Heart left ventricle (tissue), 16 donors: ENCODE results near the gene ZNF768. TPM values are rescaled to one million over a fixed set of nuclear protein-coding genes. Genes with fewer than 3 reads are reported as not detected.

ENCODE experiments used
- ATAC-seq, 4 donors: fragments of 200-7000 bp; cut with Tn5 transposase; one replicate each; pipeline ENCODE4 v1.9.1; 2020 to 2022; ENCODE audit warnings: moderate library complexity in 4 of 4, mild to moderate bottlenecking in 3 of 4, moderate number of reproducible peaks in 1 of 4
- DNase-seq, 5 donors: peaks; one replicate each; pipeline ENCODE4 v3.0.0-alpha.2; 2020
- H3K27ac ChIP-seq, 12 donors: fragments of 200-600 bp; sonication (generic) in 4 of 12; one replicate each; pipeline versions ENCODE4 v1.5.0 to v1.8.0; 2016 to 2022; ENCODE audit warnings: mild to moderate bottlenecking in 2 of 12
- H3K27me3 ChIP-seq, 9 donors: fragments of 200-600 bp; sonication (generic) in 2 of 9; one replicate each; pipeline versions ENCODE4 v1.5.1 to v1.8.0; 2016 to 2022; ENCODE audit warnings: mild to moderate bottlenecking in 3 of 9
- H3K36me3 ChIP-seq, 9 donors: fragments of 200-600 bp; sonication (generic) in 2 of 9; one replicate each; pipeline versions ENCODE4 v1.5.0 to v1.8.0; 2018 to 2022; ENCODE audit warnings: mild to moderate bottlenecking in 2 of 9
- H3K4me1 ChIP-seq, 12 donors: fragments of 200-600 bp; sonication (generic) in 4 of 12; one replicate each; pipeline versions ENCODE4 v1.5.0 to v1.8.0; 2016 to 2022; ENCODE audit warnings: mild to moderate bottlenecking in 3 of 12
- H3K4me3 ChIP-seq, 12 donors: fragments of 200-600 bp; sonication (generic) in 4 of 12; one replicate each; pipeline versions ENCODE4 v1.5.0 to v1.8.0; 2017 to 2022; ENCODE audit warnings: mild to moderate bottlenecking in 9 of 12, moderate library complexity in 4 of 12
- H3K9me3 ChIP-seq, 12 donors: fragments of 200-600 bp; sonication (generic) in 4 of 12; one replicate each; pipeline versions ENCODE4 v1.5.0 to v1.8.0; 2016 to 2022; ENCODE audit warnings: mild to moderate bottlenecking in 1 of 12
- CTCF ChIP-seq, 12 donors: fragments of 200-600 bp; sonication (generic) in 4 of 12; IDR thresholded peaks; one replicate each; pipeline versions ENCODE4 v1.5.0 to v1.8.0; 2018 to 2022; ENCODE audit warnings: antibody characterized with exemption in 12 of 12, mild to moderate bottlenecking in 5 of 12
- POLR2A ChIP-seq, 2 donors: fragments of 450-650 bp; IDR thresholded peaks; one replicate each; pipeline ENCODE4 v1.6.1; 2017; ENCODE audit warnings: antibody characterized with exemption in 2 of 2, mild to moderate bottlenecking in 2 of 2, moderate library complexity in 2 of 2
- WGBS, 4 donors: extraction: QIAGEN DNeasy Blood & Tissue Kit in 2 of 4; methylation state at CpG; one replicate each; pipeline versions ENCODE4 v1.1.5 to v1.1.7; 2013 to 2018; 5-methylcytosine and 5-hydroxymethylcytosine counted together
- intact Hi-C, 10 donors: fragments of 100-400 bp; cut with DNase I; formaldehyde crosslinking; loops; one replicate each; pipeline versions ENCODE4 v1.11.1 to v1.14.2; 2022
- polyA plus RNA-seq, 2 donors: library from polyadenylated mRNA; stranded (reverse); fragments of 200-250 nt; gene quantifications; one replicate each; pipeline ENCODE4 v1.2.3, GENCODE V29; 2013
- total RNA-seq, 9 donors: library from RNA; depleted of rRNA in 2 of 9; stranded (reverse); fragments of >200 nt in 2 of 9; fragmentation: NEBNext Ultra II Directional in 3 of 9; extraction: Animal tissue kit (Norgen Biotek cat#: 25700) in 3 of 9; gene quantifications; one replicate each; pipeline versions ENCODE4 v1.1.0 to v1.2.4, GENCODE V29; 2016 to 2023
- donor health status: ischemic (EF 13 %, LVEDD 7.1; RV severe dilation, severe dysfunction).
- donor health status: healthy with polysubstance abuse.
- donor health status: DM: no; HTN: yes; CAD: no.
- donor health status: DM: no; HTN: no; CAD: no.
- donor health status: ischemic (EF 25% LVEDD 6.9; RV normal size, moderate dysfunction).
- donor health status: ischemic (EF 25% LVEDD 5.7; RV mildly dilated, moderate dysfunction).
- donor health status: healthy.
- donor health status: DM: yes; HTN: yes; CAD: no.
- donor health status: ischemic (EF 35%, LVEDD 5.7; RV mildly dilated, moderate dysfunction).
- donor health status: nonischemic (EF 11% LVEDD 7.7; RV severe dilation, severe dysfunction).
- donor health status: DM: yes; HTN: yes; CAD: no.
- donor health status: PGD.
- donor health status: ischemic (EF 29% LVEDD 5.4; RV normal size, mild dysfunction).
- donor health status: nonischemic (EF 23%, LVEDD 6.1; RV moderate dilation, normal function).

The ZNF768 gene
- total and polyA plus RNA-seq, 11 donors = 38.9 to 88.2 (median 51.6) TPM

- H3K4me3 ChIP-seq = no peak overlapping the region
- TF ChIP-seq POLR2A (IDR thresholded peaks at IDR 0.05) (no peak), CTCF (IDR thresholded peaks at IDR 0.05) (no peak)
- no peaks in the 10 kb centered on the region for H3K27me3 ChIP-seq
- H3K27ac ChIP-seq = no peak overlapping the region
- no peaks in the 10 kb centered on the region for H3K9me3 ChIP-seq
- ATAC-seq (no peak), DNase-seq (no peak)
- peaks cover 0 to 87% (median 0%) of the 10 kb centered on the region in 9 donors for H3K36me3 ChIP-seq
- peaks cover 0 to 19% (median 0%) of the 10 kb centered on the region in 12 donors for H3K4me1 ChIP-seq
- intact Hi-C loops = no loop called here
These were observed 41.5 kb downstream of the ZNF768 start for GRCh38 chr16:30484887-30485286.

GRCh38 chr16:30482366-30482765, 44.0 kb downstream of the ZNF768 start:
- Histone ChIP-seq H3K36me3 (peaks cover 0 to 67% (median 0%) of the 10 kb centered on the region in 9 donors), H3K4me3 (no peak overlapping the region), H3K9me3 (no peaks in the 10 kb centered on the region), H3K27ac (no peak overlapping the region), H3K27me3 (peaks cover 0 to 7% (median 0%) of the 10 kb centered on the region in 9 donors), H3K4me1 (peaks cover 0 to 15% (median 0%) of the 10 kb centered on the region in 12 donors)
- no peak for ATAC-seq
- TF ChIP-seq CTCF (IDR thresholded peaks at IDR 0.05) (peak in 1 of 12 donors; percentile 9), POLR2A (IDR thresholded peaks at IDR 0.05) (no peak)
- no peak for DNase-seq
- WGBS, 4 donors = 82 to 90% (median 84%) methylated on average over 3 of the region's 3 CpGs
- intact Hi-C loops = no loop called here

- peaks cover 0 to 15% (median 0%) of the 10 kb centered on the region in 12 donors for H3K4me1 ChIP-seq
- WGBS, 4 donors = 83 to 89% (median 85%) methylated on average over 5 of the region's 5 CpGs
These were observed 45.0 kb downstream of the ZNF768 start for GRCh38 chr16:30481381-30481780.

More at GRCh38 chr16:30481381-30481780, 45.0 kb downstream of the ZNF768 start:
- no peak overlapping the region for H3K4me3 ChIP-seq
- DNase-seq (no peak), ATAC-seq (no peak)
- intact Hi-C loops = no loop called here
- H3K27me3 ChIP-seq = peaks cover 0 to 10% (median 0%) of the 10 kb centered on the region in 9 donors
- peaks cover 0 to 59% (median 0%) of the 10 kb centered on the region in 9 donors for H3K36me3 ChIP-seq
- no peak overlapping the region for H3K27ac ChIP-seq
- no peaks in the 10 kb centered on the region for H3K9me3 ChIP-seq
- no peak for TF ChIP-seq CTCF (IDR thresholded peaks at IDR 0.05)
